HG03108 (cell line): ENCODE data around the gene CYP2A7.
"Not testable (repeated sequence)": the region's sequence is repeated elsewhere in the genome, so short reads cannot be mapped to it uniquely, and the experiment has no call there.

ENCODE experiments used
- ATAC-seq: cut with Tn5 transposase; IDR thresholded peaks from one replicate; pipeline ENCODE4 v1.9.1; 2021; ENCODE audit warnings: moderate library complexity; ENCODE audit not compliant: unreplicated experiment

The CYP2A7 gene

GRCh38 chr19:40843653-40844052 lies 38.4 kb downstream of the CYP2A7 start:
- not testable (repeated sequence) for ATAC-seq

GRCh38 chr19:40842997-40843652 lies 38.9 kb downstream of the CYP2A7 start:
- not testable (repeated sequence) for ATAC-seq

GRCh38 chr19:40842012-40842411 lies 40.0 kb downstream of the CYP2A7 start:
- not testable (repeated sequence) for ATAC-seq

- ATAC-seq, result not testable (repeated sequence)
Observed at GRCh38 chr19:40838477-40838876, 43.6 kb downstream of the CYP2A7 start.

- no peak for ATAC-seq
Observed at GRCh38 chr19:40836754-40837429, 45.1 kb downstream of the CYP2A7 start.

GRCh38 chr19:40833728-40834533 lies 48.1 kb downstream of the CYP2A7 start:
- not testable (repeated sequence) for ATAC-seq

GRCh38 chr19:40832431-40832790 lies 49.6 kb downstream of the CYP2A7 start:
- not testable (repeated sequence) for ATAC-seq

- ATAC-seq, result no peak
Observed at GRCh38 chr19:40831502-40832430, 50.3 kb downstream of the CYP2A7 start.

GRCh38 chr19:40830741-40831140 lies 51.3 kb downstream of the CYP2A7 start:
- ATAC-seq, result not testable (repeated sequence)

GRCh38 chr19:40829205-40829604 lies 52.8 kb downstream of the CYP2A7 start:
- ATAC-seq, result no peak

- no peak for ATAC-seq
Observed at GRCh38 chr19:40827386-40828247, 54.4 kb downstream of the CYP2A7 start.

GRCh38 chr19:40826699-40827385 lies 55.2 kb downstream of the CYP2A7 start:
- not testable (repeated sequence) for ATAC-seq

- not testable (repeated sequence) for ATAC-seq
Observed at GRCh38 chr19:40826312-40826698, 55.7 kb downstream of the CYP2A7 start.

GRCh38 chr19:40825460-40826095 lies 56.5 kb downstream of the CYP2A7 start:
- ATAC-seq, result not testable (repeated sequence)
